A549 (cell line): ENCODE data around the gene ZMYND10. TPM values are rescaled to one million over a fixed set of nuclear protein-coding genes. Genes with fewer than 3 reads are reported as not detected.

Source experiments
- ATAC-seq, 2 experiments: fragments of 200-7000 bp in 1 of 2; fragments of >200 bp in 1 of 2; cut with Nextera tagmentation in 1 of 2; cut with Tn5 transposase in 1 of 2; 3 replicates each; pipeline versions ENCODE4 v1.8.0 to v1.9.1; 2018 to 2020; ENCODE audit warnings: mild to moderate bottlenecking in 1 of 2, moderate library complexity in 1 of 2
- CTCF ChIA-PET: fragments of 300-600 bp; sonication (Branson Sonifier 250); formaldehyde crosslinking; extraction: SDS; loops from one replicate; lab custom pipeline; 2021; ENCODE audit warnings: antibody characterized with exemption, inconsistent platforms; lab: Yijun Ruan, JAX
- POLR2A ChIA-PET: fragments of 350-600 bp; formaldehyde crosslinking; extraction: SDS; loops from one replicate; lab custom pipeline; 2021; ENCODE audit warnings: antibody characterized with exemption, inconsistent platforms; lab: Yijun Ruan, JAX
- DNase-seq, 2 experiments: peaks; one replicate each; pipeline versions ENCODE4 v3.0.0 to v3.0.0-alpha.2; 2011 to 2016; ENCODE audit warnings: low read depth in 1 of 2, low spot score in 1 of 2
- FAIRE-seq: peaks from 2 replicates; lab custom pipeline; 2011; peaks lifted over from hg19 to GRCh38; lab: Jason Lieb, UNC
- H3K27ac ChIP-seq, 2 experiments: fragments of >200 bp; sonication (Bioruptor Twin); formaldehyde crosslinking; 3 replicates each; pipeline ENCODE4 v1.5.1; 2016 to 2017
- H3K4me1 ChIP-seq: fragments of >200 bp; sonication (Bioruptor Twin); formaldehyde crosslinking; 3 replicates; pipeline ENCODE4 v1.6.1; 2016
- H3K4me2 ChIP-seq: fragments of >200 bp; sonication (Bioruptor Twin); formaldehyde crosslinking; 3 replicates; pipeline ENCODE4 v1.6.1; 2016
- H3K4me3 ChIP-seq: fragments of >200 bp; sonication (Bioruptor Twin); formaldehyde crosslinking; 3 replicates; pipeline ENCODE4 v1.5.1; 2016
- H3K9me3 ChIP-seq: fragments of >200 bp; sonication (Bioruptor Twin); formaldehyde crosslinking; 3 replicates; pipeline ENCODE4 v1.6.1; 2016
- BCL3 ChIP-seq: fragments of >200 bp; sonication (Bioruptor Twin); formaldehyde crosslinking; IDR thresholded peaks from 3 replicates; pipeline ENCODE4 v1.6.1; 2016
- BHLHE40 ChIP-seq: IDR thresholded peaks from 2 replicates; pipeline ENCODE4 v1.6.1; 2012; ENCODE audit warnings: low read depth, low read length, inconsistent platforms
- CBX8 ChIP-seq: fragments of 200-600 bp; sonication (generic); IDR thresholded peaks from 2 replicates; pipeline ENCODE4 v1.6.1; 2016
- CHD4 ChIP-seq: fragments of 200-600 bp; sonication (generic); IDR thresholded peaks from 2 replicates; pipeline ENCODE4 v1.6.1; 2016; ENCODE audit warnings: antibody characterized with exemption, mild to moderate bottlenecking, borderline replicate concordance
- CTCF ChIP-seq: fragments of >200 bp; sonication (Bioruptor Twin); formaldehyde crosslinking; IDR thresholded peaks from 3 replicates; pipeline ENCODE4 v1.5.1; 2016
- EP300 ChIP-seq, 2 experiments: fragments of >200 bp; sonication (Bioruptor Twin); formaldehyde crosslinking; IDR thresholded peaks; 2 replicates in 1 of 2; 3 replicates in 1 of 2; pipeline ENCODE4 v1.6.1; 2016 to 2017
- HES2 ChIP-seq: fragments of >200 bp; sonication (Bioruptor Twin); formaldehyde crosslinking; IDR thresholded peaks from 2 replicates; pipeline ENCODE4 v1.6.1; 2016
- HMGXB4 ChIP-seq: fragments of 250-450 bp; sonication (Bioruptor Pico); IDR thresholded peaks from 2 replicates; pipeline ENCODE4 v1.5.0; 2021; ENCODE audit warnings: mild to moderate bottlenecking, moderate library complexity, borderline replicate concordance
- HOXA7 ChIP-seq: fragments of 250-450 bp; sonication (Bioruptor Pico); IDR thresholded peaks from 2 replicates; pipeline ENCODE4 v1.5.0; 2020; ENCODE audit warnings: mild to moderate bottlenecking, moderate library complexity
- HOXB13 ChIP-seq: fragments of 250-450 bp; sonication (Bioruptor Pico); IDR thresholded peaks from 2 replicates; pipeline ENCODE4 v1.5.0; 2020; ENCODE audit warnings: low read depth, mild to moderate bottlenecking, moderate library complexity
- JUN ChIP-seq, 2 experiments: fragments of >200 bp; sonication (Bioruptor Twin); formaldehyde crosslinking; IDR thresholded peaks; 2 replicates in 1 of 2; 3 replicates in 1 of 2; pipeline ENCODE4 v1.6.1; 2016 to 2017
- JUNB ChIP-seq: fragments of >200 bp; sonication (Bioruptor Twin); formaldehyde crosslinking; IDR thresholded peaks from 2 replicates; pipeline ENCODE4 v1.6.1; 2016
- KDM5A ChIP-seq: fragments of 200-600 bp; sonication (generic); IDR thresholded peaks from 2 replicates; pipeline ENCODE4 v1.6.1; 2016; ENCODE audit warnings: antibody characterized with exemption, mild to moderate bottlenecking
- MAFK ChIP-seq: fragments of 450-650 bp; IDR thresholded peaks from 2 replicates; pipeline ENCODE4 v1.6.1; 2014; ENCODE audit not compliant: partially characterized antibody
- MAX ChIP-seq: IDR thresholded peaks from 2 replicates; pipeline ENCODE4 v1.6.1; 2012
- MAZ ChIP-seq: fragments of 150-350 bp; IDR thresholded peaks from 2 replicates; pipeline ENCODE4 v1.6.1; 2014; ENCODE audit warnings: antibody characterized with exemption, low read depth, low read length, borderline replicate concordance
- MYC ChIP-seq: IDR thresholded peaks from 2 replicates; pipeline ENCODE4 v1.6.1; 2012; ENCODE audit warnings: mild to moderate bottlenecking, inconsistent platforms, low read length, improper control_type of control experiment, borderline replicate concordance
- NPAS2 ChIP-seq: fragments of 250-450 bp; sonication (Bioruptor Pico); IDR thresholded peaks from 2 replicates; pipeline ENCODE4 v1.8.0; 2022; ENCODE audit warnings: mild to moderate bottlenecking, moderate library complexity, borderline replicate concordance
- NR3C1 ChIP-seq: fragments of >200 bp; sonication (Bioruptor Twin); formaldehyde crosslinking; IDR thresholded peaks from 3 replicates; pipeline ENCODE4 v1.6.1; 2017
- POLR2AphosphoS2 ChIP-seq: conservative IDR thresholded peaks from 2 replicates; pipeline ENCODE4 v1.6.1; 2012; ENCODE audit warnings: low read length, improper control_type of control experiment, inconsistent platforms
- RAD21 ChIP-seq, 2 experiments: fragments of >200 bp in 1 of 2; sonication (Bioruptor Twin) in 1 of 2; formaldehyde crosslinking in 1 of 2; IDR thresholded peaks in 1 of 2; conservative IDR thresholded peaks in 1 of 2; 2 replicates in 1 of 2; 3 replicates in 1 of 2; pipeline ENCODE4 v1.6.1; 2012 to 2018; ENCODE audit warnings: inconsistent platforms in 1 of 2
- RARB ChIP-seq: fragments of 250-450 bp; sonication (Bioruptor Pico); IDR thresholded peaks from 2 replicates; pipeline ENCODE4 v1.8.0; 2021; ENCODE audit warnings: mild to moderate bottlenecking, moderate library complexity
- SMC3 ChIP-seq: fragments of >200 bp; sonication (Bioruptor Twin); formaldehyde crosslinking; IDR thresholded peaks from 3 replicates; pipeline ENCODE4 v1.6.1; 2018; ENCODE audit warnings: inconsistent platforms
- SREBF2 ChIP-seq: fragments of 450-650 bp; IDR thresholded peaks from 2 replicates; pipeline ENCODE4 v1.6.1; 2014; ENCODE audit warnings: mild to moderate bottlenecking, moderate library complexity
- TP53 ChIP-seq: fragments of 250-450 bp; sonication (Bioruptor Pico); IDR thresholded peaks from 2 replicates; pipeline ENCODE4 v1.5.0; 2021; ENCODE audit warnings: mild to moderate bottlenecking, moderate library complexity
- ZFP36 ChIP-seq: fragments of 450-650 bp; IDR thresholded peaks from 2 replicates; pipeline ENCODE4 v1.6.1; 2014; ENCODE audit warnings: borderline replicate concordance; ENCODE audit not compliant: partially characterized antibody
- ZSCAN20 ChIP-seq: fragments of 250-450 bp; sonication (Bioruptor Pico); IDR thresholded peaks from 2 replicates; pipeline ENCODE4 v1.8.0; 2022; ENCODE audit warnings: mild to moderate bottlenecking, moderate library complexity
- WGBS: methylation state at CpG from one replicate; pipeline ENCODE4 v1.1.6; 2017; ENCODE audit errors: missing lambda C conversion rate; 5-methylcytosine and 5-hydroxymethylcytosine counted together
- polyA plus RNA-seq, 4 experiments: library from polyadenylated mRNA; depleted of rRNA in 3 of 4; stranded (reverse); fragments of >200 nt; fragmentation: RNase III in 1 of 4; extraction: RNeasy Plus Mini Kit Qiagen cat#74134 plus additional on column Dnase treatment in 1 of 4; gene quantifications; 2 replicates in 3 of 4; 3 replicates in 1 of 4; pipeline ENCODE4 v1.2.3, GENCODE V29; 2011 to 2017

The ZMYND10 gene
- polyA plus RNA-seq, 2 of the 4 experiments (the other 2 are of a cell fraction), result 0.43 to 0.77 TPM

- no peak for FAIRE-seq
- ATAC-seq, result no peak
- Histone ChIP-seq H3K4me3 (no peak overlapping the region), H3K4me1 (peaks cover 26% of the 10 kb centered on the region), H3K9me3 (no peaks in the 10 kb centered on the region), H3K4me2 (no peak overlapping the region), H3K27ac (no peak overlapping the region)
- TF ChIP-seq JUN (IDR thresholded peaks at IDR 0.05) (no peak), HMGXB4 (no peak), MAX (no peak), HES2 (no peak), RARB (CRISPR knock-in tag) (no peak), MAZ (no peak), ZFP36 (no peak), RAD21 (conservative IDR thresholded peaks at IDR 0.05 in 1 of 2, IDR thresholded peaks at IDR 0.05 in 1 of 2) (no peak), TP53 (CRISPR knock-in tag) (no peak)
- ChIA-PET CTCF (interaction anchor here (0.5 to 5.1 kb wide), 26 partner anchors 9 to 321 kb away, joined by 3 to 56 read pairs (median 5); partner anchors contain the start of genes GNAT1, HYAL1, HYAL3 and IFRD2), POLR2A (interaction anchor here (1.0 kb wide), 1 partner anchor 14 kb away, joined by 4 read pairs; no protein-coding TSS in a partner anchor)
- WGBS, result 100% methylated on average over 1 of the region's 5 CpGs
- no peak for DNase-seq
These were observed 21.8 kb downstream of the ZMYND10 start for GRCh38 chr3:50323614-50324199.

GRCh38 chr3:50323092-50323600 is 22.4 kb downstream of the ZMYND10 start:
- Histone ChIP-seq H3K4me3 (no peak overlapping the region), H3K27ac (no peak overlapping the region), H3K9me3 (no peaks in the 10 kb centered on the region), H3K4me2 (no peak overlapping the region), H3K4me1 (peaks cover 23% of the 10 kb centered on the region)
- DNase-seq, result no peak
- 68% methylated on average over 3 of the region's 4 CpGs for WGBS
- no peak for FAIRE-seq
- CTCF ChIA-PET, result interaction anchor here (1.1 to 5.1 kb wide), 9 partner anchors 8 to 129 kb away, joined by 3 to 56 read pairs (median 9); partner anchors contain the start of genes HYAL3, IFRD2, LSMEM2 and NAA80
- ATAC-seq, result no peak
- TF ChIP-seq NR3C1 (no peak), ZFP36 (no peak), MAFK (no peak), SREBF2 (no peak), KDM5A (no peak), MYC (no peak), RARB (CRISPR knock-in tag) (no peak), BHLHE40 (no peak), CTCF (no peak), EP300 (IDR thresholded peaks at IDR 0.05) (no peak), POLR2AphosphoS2 (no peak), HOXA7 (CRISPR knock-in tag) (no peak), JUNB (no peak), CHD4 (no peak), NPAS2 (CRISPR knock-in tag) (no peak), SMC3 (no peak), CBX8 (no peak), HOXB13 (CRISPR knock-in tag) (no peak), ZSCAN20 (CRISPR knock-in tag) (no peak), BCL3 (no peak)
- POLR2A ChIA-PET, result interaction anchor here (1.0 kb wide), 1 partner anchor 14 kb away, joined by 4 read pairs; no protein-coding TSS in a partner anchor
